ENCODE data around the gene RDH12.

Gene RDH12

GRCh38 chr14:67694791-67695393 lies 6.8 kb upstream of the RDH12 start:
- TF ChIP-seq OSR1 (CRISPR knock-in tag; IDR thresholded peaks at IDR 0.05) (no peak), ZNF70 (CRISPR knock-in tag; IDR thresholded peaks at IDR 0.05) (no peak), TSHZ2 (CRISPR knock-in tag; IDR thresholded peaks at IDR 0.05) (no peak), GLIS3 (CRISPR knock-in tag; IDR thresholded peaks at IDR 0.05) (no peak)
- peak; percentile 94 for ATAC-seq

GRCh38 chr14:67695394-67695949 lies 6.2 kb upstream of the RDH12 start, which contains the start of gene RDH11:
TSS of gene RDH11 (minus strand) at chr14:67695764. CDS start at chr14:67695703, 61 bp downstream.
- ATAC-seq = peak; percentile 98
- TF ChIP-seq PATZ1 (CRISPR knock-in tag; IDR thresholded peaks at IDR 0.05; ENCODE audit: borderline replicate concordance) = peak; percentile 66; the same call in 1 of the 2 replicates
- TF ChIP-seq ISL1 (CRISPR knock-in tag; IDR thresholded peaks at IDR 0.05) = no peak
- TF ChIP-seq ZNF565 (CRISPR knock-in tag; conservative IDR thresholded peaks at IDR 0.05; ENCODE audit: low read depth) = no peak

- ATAC-seq = no peak
These were observed 4.7 kb upstream of the RDH12 start for GRCh38 chr14:67697006-67697405.

GRCh38 chr14:67698179-67698578 lies 3.5 kb upstream of the RDH12 start:
- TF ChIP-seq POU6F1 (CRISPR knock-in tag; IDR thresholded peaks at IDR 0.05; ENCODE audit: borderline replicate concordance, low read depth) (no peak), TOX (CRISPR knock-in tag; IDR thresholded peaks at IDR 0.05; ENCODE audit: borderline replicate concordance) (no peak), ZNF8 (CRISPR knock-in tag; IDR thresholded peaks at IDR 0.05) (no peak), BACH2 (CRISPR knock-in tag; IDR thresholded peaks at IDR 0.05; ENCODE audit: borderline replicate concordance) (no peak), CSDC2 (CRISPR knock-in tag; IDR thresholded peaks at IDR 0.05) (no peak), OSR1 (CRISPR knock-in tag; IDR thresholded peaks at IDR 0.05) (no peak), CREB5 (CRISPR knock-in tag; IDR thresholded peaks at IDR 0.05; ENCODE audit: low read depth) (no peak), ZFP3 (CRISPR knock-in tag; IDR thresholded peaks at IDR 0.05) (no peak), RARB (CRISPR knock-in tag; IDR thresholded peaks at IDR 0.05) (no peak)
- ATAC-seq = no peak

More at GRCh38 chr14:67697006-67697405, 4.7 kb upstream of the RDH12 start:
- TF ChIP-seq ZNF70 (CRISPR knock-in tag; IDR thresholded peaks at IDR 0.05) = no peak

- ATAC-seq = no peak
- no peak for TF ChIP-seq ISL1 (CRISPR knock-in tag; IDR thresholded peaks at IDR 0.05)
- TF ChIP-seq GLIS3 (CRISPR knock-in tag; IDR thresholded peaks at IDR 0.05) = no peak
- no peak for TF ChIP-seq SNAI2 (CRISPR knock-in tag; IDR thresholded peaks at IDR 0.05)
- TF ChIP-seq ZNF70 (CRISPR knock-in tag; IDR thresholded peaks at IDR 0.05) = no peak
- TF ChIP-seq POU6F1 (CRISPR knock-in tag; IDR thresholded peaks at IDR 0.05; ENCODE audit: borderline replicate concordance, low read depth) = no peak
- TF ChIP-seq CSRNP3 (CRISPR knock-in tag; IDR thresholded peaks at IDR 0.05) = no peak
- TF ChIP-seq ESRRG (CRISPR knock-in tag; IDR thresholded peaks at IDR 0.05) = no peak
- TF ChIP-seq CREB5 (CRISPR knock-in tag; IDR thresholded peaks at IDR 0.05; ENCODE audit: low read depth) = no peak
- no peak for TF ChIP-seq TOX (CRISPR knock-in tag; IDR thresholded peaks at IDR 0.05; ENCODE audit: borderline replicate concordance)
- TF ChIP-seq PPARA (CRISPR knock-in tag; IDR thresholded peaks at IDR 0.05; ENCODE audit: borderline replicate concordance) = no peak
- TF ChIP-seq BACH2 (CRISPR knock-in tag; IDR thresholded peaks at IDR 0.05; ENCODE audit: borderline replicate concordance) = no peak
- no peak for TF ChIP-seq ZFP3 (CRISPR knock-in tag; IDR thresholded peaks at IDR 0.05)
- TF ChIP-seq ZFP30 (CRISPR knock-in tag; IDR thresholded peaks at IDR 0.05) = no peak
- no peak for TF ChIP-seq RARB (CRISPR knock-in tag; IDR thresholded peaks at IDR 0.05)
These were observed 2.3 kb downstream of the RDH12 start for GRCh38 chr14:67703997-67704396.
